ENCODE results near the gene PFKFB3.

DNA sequence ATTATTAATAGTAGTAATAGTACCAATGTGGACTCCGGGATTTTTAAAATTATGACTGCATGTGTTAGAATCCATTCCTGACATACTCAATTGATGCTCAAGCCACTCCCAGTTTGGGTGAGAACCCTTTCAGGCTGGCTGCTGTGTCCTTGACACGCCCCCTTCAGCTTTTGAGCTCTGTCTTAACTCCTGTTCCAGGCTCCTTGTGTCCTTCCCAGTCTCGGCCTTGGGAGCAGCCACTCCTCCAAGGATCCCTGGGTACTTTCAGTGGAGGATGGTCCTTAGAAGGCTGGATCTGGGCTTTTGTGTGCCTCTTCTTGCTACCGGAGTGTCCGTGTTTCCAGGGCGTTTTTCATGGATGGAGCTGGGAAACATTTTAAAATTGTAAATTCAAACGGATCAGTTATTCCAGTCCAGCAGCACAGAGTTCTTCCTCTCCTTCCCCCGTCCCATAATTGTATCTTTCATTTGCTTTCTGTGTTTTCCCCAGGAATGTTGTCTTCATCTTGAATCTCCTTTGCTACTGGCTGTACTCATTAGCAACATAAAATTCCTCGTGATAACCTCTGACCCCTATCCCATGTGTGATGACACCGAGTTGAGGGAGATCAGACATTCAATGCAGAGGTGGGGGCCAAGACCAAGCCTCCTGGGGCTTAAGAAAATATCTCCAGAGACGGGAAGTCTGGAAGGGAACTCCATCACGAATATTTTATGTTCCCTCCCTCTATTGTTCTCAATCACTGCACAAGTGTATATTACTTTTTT, 40.0 kb upstream of the PFKFB3 start:
- TF ChIP-seq, protein P1, sequence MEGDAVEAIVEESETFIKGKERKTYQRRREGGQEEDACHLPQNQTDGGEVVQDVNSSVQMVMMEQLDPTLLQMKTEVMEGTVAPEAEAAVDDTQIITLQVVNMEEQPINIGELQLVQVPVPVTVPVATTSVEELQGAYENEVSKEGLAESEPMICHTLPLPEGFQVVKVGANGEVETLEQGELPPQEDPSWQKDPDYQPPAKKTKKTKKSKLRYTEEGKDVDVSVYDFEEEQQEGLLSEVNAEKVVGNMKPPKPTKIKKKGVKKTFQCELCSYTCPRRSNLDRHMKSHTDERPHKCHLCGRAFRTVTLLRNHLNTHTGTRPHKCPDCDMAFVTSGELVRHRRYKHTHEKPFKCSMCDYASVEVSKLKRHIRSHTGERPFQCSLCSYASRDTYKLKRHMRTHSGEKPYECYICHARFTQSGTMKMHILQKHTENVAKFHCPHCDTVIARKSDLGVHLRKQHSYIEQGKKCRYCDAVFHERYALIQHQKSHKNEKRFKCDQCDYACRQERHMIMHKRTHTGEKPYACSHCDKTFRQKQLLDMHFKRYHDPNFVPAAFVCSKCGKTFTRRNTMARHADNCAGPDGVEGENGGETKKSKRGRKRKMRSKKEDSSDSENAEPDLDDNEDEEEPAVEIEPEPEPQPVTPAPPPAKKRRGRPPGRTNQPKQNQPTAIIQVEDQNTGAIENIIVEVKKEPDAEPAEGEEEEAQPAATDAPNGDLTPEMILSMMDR (IDR thresholded peaks at IDR 0.05; ENCODE audit: low read length): no peak
- no peak for TF ChIP-seq EZH2 (IDR thresholded peaks at IDR 0.05; ENCODE audit: borderline replicate concordance, low read length)
